ENCODE data around the gene IRF2BP1.
"Not testable (repeated sequence)": the region's sequence is repeated elsewhere in the genome, so short reads cannot be mapped to it uniquely, and the experiment has no call there.

IRF2BP1 gene

GRCh38 chr19:45897261-45897812, 11.4 kb upstream of the IRF2BP1 start:
- Histone ChIP-seq H4K20me1 (ENCODE audit: insufficient read depth, low read length) (no peaks in the 10 kb centered on the region), H3K4me2 (ENCODE audit: low read depth, low read length) (no peak overlapping the region), H3K27ac (ENCODE audit: low read length) (no peak overlapping the region), H3K9me2 (replicated peaks; ENCODE audit: insufficient read depth, low read length) (no peaks in the 10 kb centered on the region), H2AFZ (ENCODE audit: low read length) (no peak overlapping the region), H3K4me1 (ENCODE audit: low read length) (no peaks in the 10 kb centered on the region), H3K36me3 (replicated peaks; ENCODE audit: insufficient read depth, low read length) (no peaks in the 10 kb centered on the region), H3K9ac (ENCODE audit: low read length) (no peak overlapping the region), H3K4me3 (ENCODE audit: low read length) (no peak overlapping the region), H3K27me3 (replicated peaks; ENCODE audit: insufficient read depth, low read length) (no peaks in the 10 kb centered on the region), H3K9me3 (replicated peaks; ENCODE audit: insufficient read depth, low read length) (no peaks in the 10 kb centered on the region), H3F3A (ENCODE audit: insufficient read depth, low read length) (no peaks in the 10 kb centered on the region; the same call in 1 of the 2 replicates), H3K79me2 (ENCODE audit: low read length) (no peaks in the 10 kb centered on the region)
- no peak for DNase-seq
- TF ChIP-seq CTCF (IDR thresholded peaks at IDR 0.05; ENCODE audit: low read length) (no peak), EZH2phosphoT487 (IDR thresholded peaks at IDR 0.05; ENCODE audit: low read length) (no peak), EZH2 (optimal IDR thresholded peaks at IDR 0.05; ENCODE audit: low read depth, low read length) (no peak)

- not testable (repeated sequence) for H3K79me2 ChIP-seq (ENCODE audit: low read length); H2AFZ ChIP-seq (ENCODE audit: low read length); H3K27me3 ChIP-seq (replicated peaks; ENCODE audit: insufficient read depth, low read length); H3F3A ChIP-seq (ENCODE audit: insufficient read depth, low read length); H3K9me3 ChIP-seq (replicated peaks; ENCODE audit: insufficient read depth, low read length); H4K20me1 ChIP-seq (ENCODE audit: insufficient read depth, low read length); H3K4me3 ChIP-seq (ENCODE audit: low read length); DNase-seq; H3K27ac ChIP-seq (ENCODE audit: low read length); H3K4me2 ChIP-seq (ENCODE audit: low read depth, low read length); H3K9me2 ChIP-seq (replicated peaks; ENCODE audit: insufficient read depth, low read length); H3K4me1 ChIP-seq (ENCODE audit: low read length); H3K36me3 ChIP-seq (replicated peaks; ENCODE audit: insufficient read depth, low read length); H3K9ac ChIP-seq (ENCODE audit: low read length)
These were observed 10.2 kb upstream of the IRF2BP1 start for GRCh38 chr19:45895983-45896599.

- no peaks in the 10 kb centered on the region for H3K4me1 ChIP-seq (ENCODE audit: low read length)
- no peak overlapping the region for H2AFZ ChIP-seq (ENCODE audit: low read length)
- no peak overlapping the region for H3K27ac ChIP-seq (ENCODE audit: low read length)
- H3F3A ChIP-seq (ENCODE audit: insufficient read depth, low read length): no peaks in the 10 kb centered on the region; the same call in 1 of the 2 replicates
- TF ChIP-seq CTCF (IDR thresholded peaks at IDR 0.05; ENCODE audit: low read length) (no peak), EZH2 (optimal IDR thresholded peaks at IDR 0.05; ENCODE audit: low read depth, low read length) (no peak), EZH2phosphoT487 (IDR thresholded peaks at IDR 0.05; ENCODE audit: low read length) (no peak)
- no peaks in the 10 kb centered on the region for H3K9me2 ChIP-seq (replicated peaks; ENCODE audit: insufficient read depth, low read length)
- H3K4me3 ChIP-seq (ENCODE audit: low read length): no peak overlapping the region
- no peaks in the 10 kb centered on the region for H4K20me1 ChIP-seq (ENCODE audit: insufficient read depth, low read length)
- H3K4me2 ChIP-seq (ENCODE audit: low read depth, low read length): no peak overlapping the region
- no peaks in the 10 kb centered on the region for H3K27me3 ChIP-seq (replicated peaks; ENCODE audit: insufficient read depth, low read length)
- H3K36me3 ChIP-seq (replicated peaks; ENCODE audit: insufficient read depth, low read length): no peaks in the 10 kb centered on the region
- H3K9ac ChIP-seq (ENCODE audit: low read length): no peak overlapping the region
- no peak for DNase-seq
- H3K79me2 ChIP-seq (ENCODE audit: low read length): no peaks in the 10 kb centered on the region
- no peaks in the 10 kb centered on the region for H3K9me3 ChIP-seq (replicated peaks; ENCODE audit: insufficient read depth, low read length)
These were observed 9.6 kb upstream of the IRF2BP1 start for GRCh38 chr19:45895519-45895972.

- Histone ChIP-seq H3K9me2 (replicated peaks; ENCODE audit: insufficient read depth, low read length) (no peaks in the 10 kb centered on the region), H4K20me1 (ENCODE audit: insufficient read depth, low read length) (no peaks in the 10 kb centered on the region), H3K79me2 (ENCODE audit: low read length) (no peaks in the 10 kb centered on the region), H2AFZ (ENCODE audit: low read length) (no peak overlapping the region), H3K4me2 (ENCODE audit: low read depth, low read length) (no peak overlapping the region), H3K9me3 (replicated peaks; ENCODE audit: insufficient read depth, low read length) (no peaks in the 10 kb centered on the region), H3K27me3 (replicated peaks; ENCODE audit: insufficient read depth, low read length) (no peaks in the 10 kb centered on the region), H3K4me1 (ENCODE audit: low read length) (no peaks in the 10 kb centered on the region), H3F3A (ENCODE audit: insufficient read depth, low read length) (no peaks in the 10 kb centered on the region; the same call in 1 of the 2 replicates), H3K27ac (ENCODE audit: low read length) (no peak overlapping the region), H3K36me3 (replicated peaks; ENCODE audit: insufficient read depth, low read length) (no peaks in the 10 kb centered on the region), H3K9ac (ENCODE audit: low read length) (no peak overlapping the region), H3K4me3 (ENCODE audit: low read length) (no peak overlapping the region)
- DNase-seq: no peak
- TF ChIP-seq EZH2phosphoT487 (IDR thresholded peaks at IDR 0.05; ENCODE audit: low read length): no peak
- TF ChIP-seq EZH2 (optimal IDR thresholded peaks at IDR 0.05; ENCODE audit: low read depth, low read length): no peak
- no peak for TF ChIP-seq CTCF (IDR thresholded peaks at IDR 0.05; ENCODE audit: low read length)
These were observed 4.9 kb upstream of the IRF2BP1 start for GRCh38 chr19:45890877-45891276.
